H1 (cell line): Measurements from ENCODE around the gene GMCL2. TPM values are rescaled to one million over a fixed set of nuclear protein-coding genes. Genes with fewer than 3 reads are reported as not detected.

Experiments
- CTCF ChIA-PET: fragments of 300-600 bp; sonication (Branson Sonifier 250); formaldehyde crosslinking; loops from one replicate; lab custom pipeline; 2021; ENCODE audit not compliant: partially characterized antibody; lab: Charles Lee
- POLR2A ChIA-PET: fragments of 300-600 bp; sonication (Branson Sonifier 250); formaldehyde crosslinking; loops from one replicate; lab custom pipeline; 2021; ENCODE audit warnings: inconsistent platforms; ENCODE audit not compliant: partially characterized antibody; lab: Charles Lee
- DNase-seq, 2 experiments: peaks; one replicate each; pipeline versions ENCODE4 v3.0.0 to v3.0.0-alpha.2; 2010 to 2022; ENCODE audit warnings: low spot score in 2 of 2, low read depth in 1 of 2, mixed read lengths in 1 of 2
- FAIRE-seq: peaks from 2 replicates; lab custom pipeline; 2011; peaks lifted over from hg19 to GRCh38; lab: Jason Lieb, UNC
- H2AFZ ChIP-seq: 2 replicates; pipeline ENCODE4 v1.8.1; 2012; ENCODE audit warnings: low read length, inconsistent platforms
- H2AK5ac ChIP-seq: 2 replicates; pipeline ENCODE4 v1.6.1; 2013; ENCODE audit warnings: low read depth, low read length
- H2BK120ac ChIP-seq: replicated peaks from 2 replicates; pipeline ENCODE3; 2013; ENCODE audit warnings: low read depth, low read length, inconsistent platforms
- H2BK12ac ChIP-seq: 2 replicates; pipeline ENCODE4 v1.6.1; 2013; ENCODE audit warnings: low read depth, low read length
- H2BK15ac ChIP-seq: 2 replicates; pipeline ENCODE4 v1.6.1; 2013; ENCODE audit warnings: low read length
- H2BK20ac ChIP-seq: 2 replicates; pipeline ENCODE4 v1.6.1; 2013; ENCODE audit warnings: low read length
- H2BK5ac ChIP-seq: 2 replicates; pipeline ENCODE4 v1.6.1; 2013; ENCODE audit warnings: low read depth, low read length
- H3K14ac ChIP-seq: 2 replicates; pipeline ENCODE4 v1.6.1; 2013; ENCODE audit warnings: inconsistent platforms; ENCODE audit not compliant: insufficient read length
- H3K18ac ChIP-seq: 2 replicates; pipeline ENCODE4 v1.6.1; 2013; ENCODE audit warnings: low read length; ENCODE audit errors: extremely low read depth
- H3K23ac ChIP-seq: 2 replicates; pipeline ENCODE4 v1.6.1; 2013; ENCODE audit warnings: inconsistent platforms; ENCODE audit not compliant: insufficient read length
- H3K23me2 ChIP-seq: 2 replicates; pipeline ENCODE4 v1.6.1; 2013; ENCODE audit warnings: low read depth, low read length
- H3K27ac ChIP-seq: 2 replicates; pipeline ENCODE4 v1.6.1; 2011; ENCODE audit warnings: low read depth, low read length, inconsistent platforms
- H3K27me3 ChIP-seq, 4 experiments: replicated peaks in 1 of 4; 1 replicate in 1 of 4; 2 replicates in 3 of 4; pipeline versions ENCODE4 v1.6.1 to v1.8.1; 2011 to 2013; ENCODE audit warnings: low read length in 3 of 4, mild to moderate bottlenecking in 3 of 4, inconsistent platforms in 2 of 4, mixed read lengths in 2 of 4, moderate library complexity in 1 of 4; ENCODE audit not compliant: control insufficient read depth in 3 of 4, insufficient read depth in 3 of 4; ENCODE audit errors: extremely low read depth in 1 of 4
- H3K36me3 ChIP-seq, 4 experiments: 2 replicates each; pipeline versions ENCODE4 v1.6.1 to v1.8.1; 2011 to 2013; ENCODE audit warnings: mild to moderate bottlenecking in 4 of 4, low read length in 3 of 4, moderate library complexity in 2 of 4, control low read depth in 1 of 4, inconsistent platforms in 1 of 4; ENCODE audit not compliant: insufficient read depth in 4 of 4, control insufficient read depth in 2 of 4
- H3K4ac ChIP-seq: replicated peaks from 2 replicates; pipeline ENCODE3; 2013; ENCODE audit warnings: low read length, low read depth, mixed read lengths, inconsistent platforms; ENCODE audit not compliant: insufficient read length
- H3K4me1 ChIP-seq, 4 experiments: replicated peaks in 1 of 4; 1 replicate in 1 of 4; 2 replicates in 3 of 4; pipeline versions ENCODE4 v1.6.1 to v1.8.1; 2011 to 2013; ENCODE audit warnings: low read length in 3 of 4, inconsistent platforms in 2 of 4, mixed read lengths in 1 of 4; ENCODE audit not compliant: insufficient read depth in 4 of 4, control insufficient read depth in 3 of 4
- H3K4me2 ChIP-seq, 2 experiments: 2 replicates each; pipeline versions ENCODE4 v1.6.1 to v1.8.1; 2011 to 2013; ENCODE audit warnings: low read depth in 2 of 2, low read length in 2 of 2, control low read depth in 1 of 2, inconsistent platforms in 1 of 2, mild to moderate bottlenecking in 1 of 2; ENCODE audit not compliant: insufficient read depth in 1 of 2
- H3K4me3 ChIP-seq, 4 experiments: fragments of 200-600, 300-600 bp in 1 of 4; sonication (generic), shearing (Covaris generic), sonication (Bioruptor Twin) in 1 of 4; 2 replicates each; pipeline versions ENCODE4 v1.5.1 to v1.8.1; 2011 to 2016; ENCODE audit warnings: low read length in 4 of 4, low read depth in 3 of 4, control low read depth in 2 of 4, inconsistent platforms in 2 of 4, mild to moderate bottlenecking in 2 of 4, mixed read lengths in 1 of 4, moderate library complexity in 1 of 4; ENCODE audit not compliant: insufficient read depth in 2 of 4; ENCODE audit errors: extremely low read depth in 1 of 4
- H3K56ac ChIP-seq: replicated peaks from 2 replicates; pipeline ENCODE3; 2013; ENCODE audit warnings: low read depth, mild to moderate bottlenecking, mixed read lengths, low read length, inconsistent platforms; ENCODE audit not compliant: insufficient read length
- H3K79me1 ChIP-seq: 2 replicates; pipeline ENCODE4 v1.6.1; 2013; ENCODE audit warnings: low read depth, low read length, control low read depth
- H3K79me2 ChIP-seq, 2 experiments: 2 replicates each; pipeline versions ENCODE4 v1.6.1 to v1.8.1; 2012 to 2013; ENCODE audit warnings: low read length in 2 of 2, mild to moderate bottlenecking in 2 of 2, inconsistent platforms in 1 of 2; ENCODE audit not compliant: insufficient read depth in 2 of 2, control insufficient read depth in 1 of 2
- H3K9ac ChIP-seq, 4 experiments: replicated peaks in 1 of 4; 1 replicate in 1 of 4; 2 replicates in 3 of 4; pipeline versions ENCODE4 v1.6.1 to v1.8.1; 2011 to 2013; ENCODE audit warnings: low read depth in 3 of 4, low read length in 3 of 4, control low read depth in 2 of 4, mild to moderate bottlenecking in 2 of 4, moderate library complexity in 2 of 4, inconsistent platforms in 1 of 4; ENCODE audit errors: extremely low read depth in 1 of 4
- H3K9me3 ChIP-seq, 2 experiments: 2 replicates each; pipeline versions ENCODE4 v1.6.1 to v1.8.1; 2012 to 2013; ENCODE audit warnings: mild to moderate bottlenecking in 2 of 2, moderate library complexity in 2 of 2, control low read depth in 1 of 2, inconsistent platforms in 1 of 2, low read depth in 1 of 2, low read length in 1 of 2, mixed read lengths in 1 of 2; ENCODE audit not compliant: insufficient read depth in 2 of 2
- H4K20me1 ChIP-seq, 2 experiments: replicated peaks in 1 of 2; 2 replicates each; pipeline versions ENCODE3 to v1.8.1; 2011 to 2013; ENCODE audit warnings: inconsistent platforms in 2 of 2, low read length in 2 of 2, mild to moderate bottlenecking in 1 of 2; ENCODE audit not compliant: insufficient read depth in 2 of 2, control insufficient read depth in 1 of 2
- H4K5ac ChIP-seq: 2 replicates; pipeline ENCODE4 v1.6.1; 2013; ENCODE audit warnings: low read length, low read depth, mixed read lengths, inconsistent platforms; ENCODE audit not compliant: insufficient read length
- H4K8ac ChIP-seq: 2 replicates; pipeline ENCODE4 v1.8.0; 2013; ENCODE audit warnings: mild to moderate bottlenecking, moderate library complexity, low read length, inconsistent platforms; ENCODE audit not compliant: insufficient read depth; ENCODE audit errors: extremely low read depth
- H4K91ac ChIP-seq: replicated peaks from 2 replicates; pipeline ENCODE3; 2013; ENCODE audit warnings: low read length, mixed read lengths, inconsistent platforms; ENCODE audit not compliant: insufficient read length
- BCL11A ChIP-seq, 2 experiments: IDR thresholded peaks; one replicate each; pipeline ENCODE4 v1.6.1; 2011; ENCODE audit warnings: low read depth in 2 of 2, low read length in 2 of 2, mild to moderate bottlenecking in 2 of 2
- CHD1 ChIP-seq: IDR thresholded peaks from 2 replicates; pipeline ENCODE4 v1.6.1; 2012; ENCODE audit warnings: low read depth, low read length, improper control_type of control experiment
- E2F6 ChIP-seq: IDR thresholded peaks from 2 replicates; pipeline ENCODE4 v1.6.1; 2012; ENCODE audit warnings: inconsistent platforms
- HDAC6 ChIP-seq: IDR thresholded peaks from one replicate; pipeline ENCODE4 v1.7.1; 2012; ENCODE audit warnings: low read depth, mild to moderate bottlenecking, inconsistent platforms, low read length, moderate library complexity
- KDM5A ChIP-seq: fragments of 200-600 bp; IDR thresholded peaks from 2 replicates; pipeline ENCODE4 v1.7.1; 2012; ENCODE audit warnings: mild to moderate bottlenecking, low read length, inconsistent platforms, mixed read lengths
- PHF8 ChIP-seq: fragments of 200-600 bp; sonication (generic); conservative IDR thresholded peaks from 2 replicates; pipeline ENCODE4 v1.7.1; 2012; ENCODE audit warnings: low read depth, mild to moderate bottlenecking, inconsistent platforms, low read length, moderate library complexity
- POLR2AphosphoS5 ChIP-seq: IDR thresholded peaks from 2 replicates; pipeline ENCODE4 v1.6.1; 2011; ENCODE audit warnings: low read depth, low read length
- POU5F1 ChIP-seq: IDR thresholded peaks from 2 replicates; pipeline ENCODE4 v1.6.1; 2011; ENCODE audit warnings: low read depth, mild to moderate bottlenecking, low read length, moderate library complexity
- TEAD4 ChIP-seq: IDR thresholded peaks from 2 replicates; pipeline ENCODE4 v1.6.1; 2012; ENCODE audit warnings: low read depth, low read length, inconsistent platforms, mixed read lengths
- WGBS, 2 experiments: shearing (Covaris generic) in 1 of 2; methylation state at CpG; one replicate each; pipeline versions ENCODE4 v1.1.6 to v1.1.7; 2013 to 2015; ENCODE audit warnings: low lambda C conversion rate in 2 of 2, mixed read lengths in 2 of 2, inconsistent platforms in 1 of 2, low coverage in 1 of 2, missing lambda C conversion rate in 1 of 2; ENCODE audit not compliant: insufficient replicate concordance in 2 of 2, insufficient coverage in 1 of 2, insufficient read length in 1 of 2; ENCODE audit errors: extremely low coverage in 1 of 2, missing lambda C conversion rate in 1 of 2; 5-methylcytosine and 5-hydroxymethylcytosine counted together
- polyA plus RNA-seq, 7 experiments: library from polyadenylated mRNA; depleted of rRNA in 3 of 7; stranded (reverse) in 5 of 7; unstranded in 2 of 7; fragments of >200 nt in 5 of 7; fragments of 200-250 nt in 2 of 7; gene quantifications; 1 replicate in 5 of 7; 2 replicates in 1 of 7; 4 replicates in 1 of 7; pipeline versions ENCODE4 v1.2.1 to v1.2.3, GENCODE V29; 2011 to 2013; ENCODE audit warnings: missing spikeins in 2 of 7, mixed read lengths in 2 of 7
- total RNA-seq: library from RNA; stranded (reverse); fragmentation: NEBNext Ultra II Directional; extraction: Animal tissue kit (Norgen Biotek cat#: 25700); gene quantifications from 2 replicates; pipeline ENCODE4 v1.2.1, GENCODE V29; 2021
- TF ChIP-seq, protein P1 (sequence below): IDR thresholded peaks from 2 replicates; pipeline ENCODE4 v1.6.1; 2011; ENCODE audit warnings: low read depth, mild to moderate bottlenecking, low read length; ENCODE audit not compliant: insufficient read depth
- TF ChIP-seq, protein P2 (sequence below): IDR thresholded peaks from 2 replicates; pipeline ENCODE4 v1.6.1; 2012; ENCODE audit warnings: inconsistent platforms

The GMCL2 gene
- total and polyA plus RNA-seq, 2 of the 8 experiments (the other 6 are each of a cell fraction or from before 2014, with no cell fraction given): 0.13 TPM; not detected in 1

DNA sequence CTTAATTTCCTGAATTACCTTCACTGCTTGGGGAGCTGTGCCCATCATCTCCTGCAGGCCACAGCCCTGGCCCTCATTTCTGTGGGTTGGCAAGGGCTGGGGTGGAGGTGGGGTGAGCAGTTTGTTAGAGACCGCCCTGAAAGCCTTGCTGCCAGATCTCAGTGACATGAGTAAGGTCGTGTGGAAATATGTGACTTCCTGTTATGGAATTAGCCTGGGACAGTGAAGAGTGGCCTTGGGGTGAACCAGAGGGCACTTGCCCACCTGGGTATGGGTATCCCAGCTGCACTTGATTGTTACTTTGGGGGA lies 14.7 kb upstream of the GMCL2 start:
- H3K4me1 ChIP-seq: peaks cover 0 to 10% (median 4%) of the 10 kb centered on the region in 4 experiments; a peak in 5 of 7 replicates
- no peaks in the 10 kb centered on the region for H3K27me3 ChIP-seq
- H4K20me1 ChIP-seq: peaks cover 16% of the 10 kb centered on the region in 2 experiments
- H3K4me3 ChIP-seq: no peak overlapping the region
- no peak overlapping the region for H3K18ac ChIP-seq
- H3K14ac ChIP-seq: no peak overlapping the region
- peaks cover 8 to 17% (median 14%) of the 10 kb centered on the region in 4 experiments; a peak in 7 of 8 replicates for H3K36me3 ChIP-seq
- no peaks in the 10 kb centered on the region for H3K9me3 ChIP-seq
- no peak overlapping the region for H2BK12ac ChIP-seq
- H3K4ac ChIP-seq: no peak overlapping the region
- peaks cover 24 to 26% of the 10 kb centered on the region in 2 experiments for H3K79me2 ChIP-seq
- DNase-seq: no peak
- ChIA-PET POLR2A (interaction anchor here (1.2 to 38.5 kb wide), 6 partner anchors 1 to 49 kb away, joined by 3 to 985 read pairs (median 8); partner anchors contain the start of genes GMCL2, HNRNPAB, NHP2 and PHYKPL), CTCF (interaction anchor here (0.7 to 2.9 kb wide), 9 partner anchors 9 to 127 kb away, joined by 3 to 16 read pairs (median 3); no protein-coding TSS in a partner anchor)
- no peak overlapping the region for H2BK15ac ChIP-seq
- no peak overlapping the region for H2BK20ac ChIP-seq
- H4K5ac ChIP-seq: no peak overlapping the region
- TF ChIP-seq BCL11A (IDR thresholded peaks at IDR 0.05; ENCODE audit: low read depth in 2 of 2, low read length in 2 of 2): no peak
- TF ChIP-seq TEAD4: no peak
- TF ChIP-seq HDAC6: no peak
- TF ChIP-seq KDM5A: no peak
- TF ChIP-seq CHD1: no peak
- TF ChIP-seq PHF8: no peak
- no peak for TF ChIP-seq POLR2AphosphoS5
- TF ChIP-seq, protein P1, sequence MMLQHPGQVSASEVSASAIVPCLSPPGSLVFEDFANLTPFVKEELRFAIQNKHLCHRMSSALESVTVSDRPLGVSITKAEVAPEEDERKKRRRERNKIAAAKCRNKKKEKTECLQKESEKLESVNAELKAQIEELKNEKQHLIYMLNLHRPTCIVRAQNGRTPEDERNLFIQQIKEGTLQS: no peak
- no peak for TF ChIP-seq E2F6
- TF ChIP-seq, protein P2, sequence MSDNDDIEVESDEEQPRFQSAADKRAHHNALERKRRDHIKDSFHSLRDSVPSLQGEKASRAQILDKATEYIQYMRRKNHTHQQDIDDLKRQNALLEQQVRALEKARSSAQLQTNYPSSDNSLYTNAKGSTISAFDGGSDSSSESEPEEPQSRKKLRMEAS: no peak
- no peak for TF ChIP-seq POU5F1
- H3K56ac ChIP-seq: no peak overlapping the region
- H3K23me2 ChIP-seq: peaks cover 4% of the 10 kb centered on the region
- H2BK120ac ChIP-seq: no peak overlapping the region
- no peak overlapping the region for H3K9ac ChIP-seq
- no peak overlapping the region for H3K23ac ChIP-seq
- no peak for FAIRE-seq
- 85% methylated on average over 2 of the region's 2 CpGs; no CpG with 5 or more reads in 1 of the 2 experiments for WGBS, 2 experiments
- H2AK5ac ChIP-seq: no peak overlapping the region
- H2BK5ac ChIP-seq: no peak overlapping the region
- H2AFZ ChIP-seq: no peak overlapping the region
- no peak overlapping the region for H4K91ac ChIP-seq
- H4K8ac ChIP-seq: no peak overlapping the region; the same call in 1 of the 2 replicates
- no peak overlapping the region for H3K4me2 ChIP-seq
- H3K79me1 ChIP-seq: peaks cover 4% of the 10 kb centered on the region
- H3K27ac ChIP-seq: no peak overlapping the region
